Measurements from ENCODE around the gene ERGIC3. TPM values are rescaled to one million over a fixed set of nuclear protein-coding genes. Genes with fewer than 3 reads are reported as not detected.

The ERGIC3 gene
- total RNA-seq, 4 donors from 2014 or later, result 143 to 184 (median 163) TPM

- DNase-seq (ENCODE audit: low spot score) (no peak), ATAC-seq (ENCODE audit: low FRiP score) (no peak)
- TF ChIP-seq CTCF (IDR thresholded peaks at IDR 0.05), result no peak
Observed at GRCh38 chr20:35571555-35571954, 29.7 kb downstream of the ERGIC3 start.

GRCh38 chr20:35572838-35573237, 31.0 kb downstream of the ERGIC3 start:
- DNase-seq (ENCODE audit: low spot score) (no peak), ATAC-seq (ENCODE audit: low FRiP score) (no peak)
- TF ChIP-seq CTCF (IDR thresholded peaks at IDR 0.05), result no peak

GRCh38 chr20:35575958-35576357, 34.1 kb downstream of the ERGIC3 start:
- DNase-seq (ENCODE audit: low spot score), result no peak
- TF ChIP-seq CTCF (IDR thresholded peaks at IDR 0.05), result no peak

GRCh38 chr20:35576816-35577215, 34.9 kb downstream of the ERGIC3 start:
- TF ChIP-seq CTCF (IDR thresholded peaks at IDR 0.05), result no peak
- no peak for ATAC-seq (ENCODE audit: low FRiP score)

More at GRCh38 chr20:35575958-35576357, 34.1 kb downstream of the ERGIC3 start:
- ATAC-seq (ENCODE audit: low FRiP score), result no peak

GRCh38 chr20:35578469-35578868, 36.6 kb downstream of the ERGIC3 start:
- no peak for ATAC-seq (ENCODE audit: low FRiP score)
- no peak for TF ChIP-seq CTCF (IDR thresholded peaks at IDR 0.05)
- no peak for DNase-seq (ENCODE audit: low spot score)

More at GRCh38 chr20:35576816-35577215, 34.9 kb downstream of the ERGIC3 start:
- no peak for DNase-seq (ENCODE audit: low spot score)

GRCh38 chr20:35579196-35579595, 37.3 kb downstream of the ERGIC3 start:
- DNase-seq (ENCODE audit: low spot score), result no peak
- ATAC-seq (ENCODE audit: low FRiP score), result no peak
- TF ChIP-seq CTCF (IDR thresholded peaks at IDR 0.05), result no peak

GRCh38 chr20:35582131-35582530, 40.3 kb downstream of the ERGIC3 start:
- DNase-seq (ENCODE audit: low spot score) (no peak), ATAC-seq (ENCODE audit: low FRiP score) (no peak)
- no peak for TF ChIP-seq CTCF (IDR thresholded peaks at IDR 0.05)

Data from omental fat pad (tissue), 4 donors.